Activated naive CD8-positive, alpha-beta T cell treated with anti-CD3 and anti-CD28 coated beads for 36 hours (primary cell): Measurements from ENCODE around the gene ANKH. TPM values are rescaled to one million over a fixed set of nuclear protein-coding genes. Genes with fewer than 3 reads are reported as not detected.

Experiments used
- DNase-seq: peaks from one replicate; pipeline ENCODE4 v3.0.0; 2021
- H3K27ac Mint-ChIP-seq: one replicate; pipeline ENCODE4 v1.8.0; 2022; ENCODE audit warnings: mild to moderate bottlenecking, moderate library complexity, mixed read lengths
- H3K27me3 Mint-ChIP-seq: one replicate; pipeline ENCODE4 v1.8.0; 2022; ENCODE audit warnings: mild to moderate bottlenecking, mixed read lengths
- H3K36me3 Mint-ChIP-seq: one replicate; pipeline ENCODE4 v1.8.0; 2021; ENCODE audit warnings: mild to moderate bottlenecking, mixed read lengths
- H3K4me1 Mint-ChIP-seq: one replicate; pipeline ENCODE4 v1.8.0; 2021; ENCODE audit warnings: mixed read lengths
- H3K4me3 Mint-ChIP-seq: one replicate; pipeline ENCODE4 v1.8.0; 2022; ENCODE audit warnings: mild to moderate bottlenecking, moderate library complexity, mixed read lengths
- H3K9me3 Mint-ChIP-seq: one replicate; pipeline ENCODE4 v1.8.0; 2022; ENCODE audit warnings: mixed read lengths
- total RNA-seq, 2 experiments: library from RNA; stranded (reverse); gene quantifications; one replicate each; pipeline ENCODE4 v1.2.3, GENCODE V29; 2021

ANKH gene
- total RNA-seq, 2 experiments from 2014 or later, result 82.5 to 84.6 TPM

DNA sequence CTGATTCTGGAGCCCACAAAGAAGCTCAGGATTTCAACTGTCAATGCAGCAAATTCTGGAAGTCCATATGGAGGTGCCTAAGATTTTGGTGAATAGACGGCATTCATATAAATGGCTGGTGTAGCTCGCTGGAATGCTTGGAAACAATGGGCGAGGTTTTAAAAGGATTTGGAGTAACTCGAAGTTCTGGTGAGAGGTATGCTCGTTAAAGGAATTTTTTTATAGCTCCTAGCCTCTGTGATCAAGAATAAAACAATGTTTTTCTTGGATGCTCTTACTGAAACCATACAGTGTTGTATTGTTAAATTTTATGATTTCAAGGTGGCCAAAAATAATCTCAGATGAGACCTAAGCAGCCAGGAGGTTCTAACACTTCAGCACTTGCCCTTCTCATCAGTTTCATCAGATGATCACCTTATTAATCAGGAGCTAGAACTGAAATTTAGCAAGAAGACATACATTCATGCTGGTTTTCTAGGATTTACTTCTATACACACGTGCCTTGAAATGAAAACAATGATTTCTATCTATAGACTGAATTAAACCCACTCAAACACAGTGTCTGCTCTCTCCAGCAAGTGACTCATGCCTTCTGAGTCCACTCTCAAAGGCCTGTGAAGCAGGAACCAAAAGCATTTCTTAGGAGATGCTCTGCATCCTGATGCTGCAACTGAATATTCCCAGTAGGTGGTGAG, 127.8 kb downstream of the ANKH start:
- Mint-ChIP-seq H3K27ac (no peak overlapping the region), H3K4me3 (no peak overlapping the region), H3K27me3 (no peaks in the 10 kb centered on the region)

GRCh38 chr5:14742498-14742897, 129.1 kb downstream of the ANKH start:
- Mint-ChIP-seq H3K4me3 (no peak overlapping the region), H3K27ac (peak overlapping the region; percentile 74), H3K4me1 (peaks cover 29% of the 10 kb centered on the region), H3K27me3 (no peaks in the 10 kb centered on the region), H3K36me3 (peaks cover 36% of the 10 kb centered on the region), H3K9me3 (no peaks in the 10 kb centered on the region)
- DNase-seq, result no peak

More for the DNA sequence above, 127.8 kb downstream of the ANKH start:
- Mint-ChIP-seq H3K4me1 (peaks cover 29% of the 10 kb centered on the region), H3K9me3 (no peaks in the 10 kb centered on the region), H3K36me3 (peaks cover 36% of the 10 kb centered on the region)
- DNase-seq, result no peak

GRCh38 chr5:14741801-14742440, 129.7 kb downstream of the ANKH start:
- H3K27ac Mint-ChIP-seq, result peak overlapping the region; percentile 74
- no peak overlapping the region for H3K4me3 Mint-ChIP-seq
- H3K9me3 Mint-ChIP-seq, result no peaks in the 10 kb centered on the region
- H3K36me3 Mint-ChIP-seq, result peaks cover 36% of the 10 kb centered on the region
- H3K4me1 Mint-ChIP-seq, result peaks cover 29% of the 10 kb centered on the region
- no peaks in the 10 kb centered on the region for H3K27me3 Mint-ChIP-seq
- DNase-seq, result no peak

- Mint-ChIP-seq H3K4me3 (no peak overlapping the region), H3K27ac (no peak overlapping the region), H3K27me3 (no peaks in the 10 kb centered on the region), H3K36me3 (peaks cover 30% of the 10 kb centered on the region), H3K4me1 (peaks cover 27% of the 10 kb centered on the region), H3K9me3 (no peaks in the 10 kb centered on the region)
- DNase-seq, result no peak
These were observed 130.4 kb downstream of the ANKH start for GRCh38 chr5:14741131-14741530.

- DNase-seq, result no peak
- no peaks in the 10 kb centered on the region for H3K9me3 Mint-ChIP-seq
- H3K4me3 Mint-ChIP-seq, result no peak overlapping the region
- H3K4me1 Mint-ChIP-seq, result peaks cover 20% of the 10 kb centered on the region
- H3K36me3 Mint-ChIP-seq, result peaks cover 21% of the 10 kb centered on the region
- no peaks in the 10 kb centered on the region for H3K27me3 Mint-ChIP-seq
- H3K27ac Mint-ChIP-seq, result no peak overlapping the region
These were observed 131.6 kb downstream of the ANKH start for GRCh38 chr5:14739981-14740380.

- Mint-ChIP-seq H3K27ac (no peak overlapping the region), H3K4me1 (peaks cover 20% of the 10 kb centered on the region), H3K36me3 (peaks cover 20% of the 10 kb centered on the region), H3K27me3 (no peaks in the 10 kb centered on the region), H3K4me3 (no peak overlapping the region), H3K9me3 (no peaks in the 10 kb centered on the region)
- no peak for DNase-seq
These were observed 132.0 kb downstream of the ANKH start for GRCh38 chr5:14739538-14739937.

GRCh38 chr5:14738050-14738449, 133.5 kb downstream of the ANKH start:
- H3K4me3 Mint-ChIP-seq, result no peak overlapping the region
- no peak for DNase-seq
- no peak overlapping the region for H3K27ac Mint-ChIP-seq
- H3K36me3 Mint-ChIP-seq, result peaks cover 15% of the 10 kb centered on the region
- H3K9me3 Mint-ChIP-seq, result no peaks in the 10 kb centered on the region
- no peaks in the 10 kb centered on the region for H3K27me3 Mint-ChIP-seq
- H3K4me1 Mint-ChIP-seq, result peaks cover 15% of the 10 kb centered on the region

- H3K4me3 Mint-ChIP-seq, result no peak overlapping the region
- H3K27ac Mint-ChIP-seq, result no peak overlapping the region
- H3K4me1 Mint-ChIP-seq, result peaks cover 7% of the 10 kb centered on the region
- DNase-seq, result no peak
- no peaks in the 10 kb centered on the region for H3K27me3 Mint-ChIP-seq
- peaks cover 9% of the 10 kb centered on the region for H3K36me3 Mint-ChIP-seq
- no peaks in the 10 kb centered on the region for H3K9me3 Mint-ChIP-seq
These were observed 134.3 kb downstream of the ANKH start for GRCh38 chr5:14737291-14737690.

- Mint-ChIP-seq H3K36me3 (peaks cover 4% of the 10 kb centered on the region), H3K4me3 (no peak overlapping the region), H3K27ac (no peak overlapping the region), H3K9me3 (no peaks in the 10 kb centered on the region), H3K4me1 (no peaks in the 10 kb centered on the region), H3K27me3 (no peaks in the 10 kb centered on the region)
- no peak for DNase-seq
These were observed 135.6 kb downstream of the ANKH start for GRCh38 chr5:14735944-14736343.

DNA sequence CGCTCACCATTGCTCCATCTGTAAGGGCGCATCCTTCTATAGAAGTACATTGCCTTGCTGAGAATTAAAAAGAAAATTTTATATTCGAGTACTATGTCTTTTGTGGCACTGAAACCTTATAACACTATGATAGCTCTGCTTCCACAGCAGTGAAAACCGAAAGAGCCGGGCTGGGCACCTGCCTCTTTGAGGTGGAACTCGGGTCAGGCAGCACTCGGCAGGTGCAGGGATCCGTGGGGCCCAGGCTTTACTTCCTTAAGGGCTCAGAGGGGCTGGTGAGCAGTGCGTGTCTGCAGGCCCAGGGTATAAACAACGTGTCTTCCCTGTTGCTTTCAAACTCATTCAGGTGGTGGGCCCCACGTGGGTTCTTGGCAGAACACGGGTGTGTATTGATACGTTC, 137.2 kb downstream of the ANKH start:
- Mint-ChIP-seq H3K27me3 (no peaks in the 10 kb centered on the region), H3K9me3 (no peaks in the 10 kb centered on the region), H3K4me3 (no peak overlapping the region), H3K27ac (no peak overlapping the region), H3K4me1 (no peaks in the 10 kb centered on the region), H3K36me3 (peaks cover 4% of the 10 kb centered on the region)
- no peak for DNase-seq

GRCh38 chr5:14733661-14734060, 137.9 kb downstream of the ANKH start:
- Mint-ChIP-seq H3K4me3 (no peak overlapping the region), H3K27me3 (no peaks in the 10 kb centered on the region), H3K27ac (no peak overlapping the region), H3K4me1 (no peaks in the 10 kb centered on the region), H3K9me3 (no peaks in the 10 kb centered on the region), H3K36me3 (peaks cover 4% of the 10 kb centered on the region)
- no peak for DNase-seq

GRCh38 chr5:14732991-14733390, 138.6 kb downstream of the ANKH start:
- DNase-seq, result no peak
- no peaks in the 10 kb centered on the region for H3K9me3 Mint-ChIP-seq
- no peaks in the 10 kb centered on the region for H3K27me3 Mint-ChIP-seq
- peaks cover 4% of the 10 kb centered on the region for H3K36me3 Mint-ChIP-seq
- H3K4me3 Mint-ChIP-seq, result no peak overlapping the region
- no peaks in the 10 kb centered on the region for H3K4me1 Mint-ChIP-seq
- H3K27ac Mint-ChIP-seq, result no peak overlapping the region

- H3K4me3 Mint-ChIP-seq, result no peak overlapping the region
- no peaks in the 10 kb centered on the region for H3K9me3 Mint-ChIP-seq
- peaks cover 10% of the 10 kb centered on the region for H3K36me3 Mint-ChIP-seq
- peaks cover 2% of the 10 kb centered on the region for H3K4me1 Mint-ChIP-seq
- H3K27ac Mint-ChIP-seq, result no peak overlapping the region
- no peak for DNase-seq
- H3K27me3 Mint-ChIP-seq, result no peaks in the 10 kb centered on the region
These were observed 140.7 kb downstream of the ANKH start for GRCh38 chr5:14730881-14731280.

DNA sequence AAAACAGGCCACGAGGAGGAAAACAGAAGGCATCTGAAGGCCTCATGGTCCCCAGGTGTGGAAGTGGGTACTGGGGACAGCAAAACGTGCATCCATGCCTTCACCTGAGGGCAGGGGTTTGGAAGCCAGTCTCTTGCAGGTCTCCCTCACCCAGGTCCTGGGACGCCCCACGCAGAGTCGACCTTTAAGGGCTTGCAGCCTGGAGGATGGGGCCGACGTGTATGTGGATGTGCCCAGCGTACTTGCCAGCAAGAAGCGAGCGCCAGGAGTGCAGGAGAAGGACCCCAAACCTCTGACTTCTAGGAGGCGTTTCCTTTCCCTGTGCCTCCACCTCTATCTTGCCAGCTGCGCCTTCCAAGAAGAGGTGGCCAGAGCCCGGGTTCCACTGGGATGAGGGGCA, 141.1 kb downstream of the ANKH start:
- no peak for DNase-seq

GRCh38 chr5:14729448-14730385, 141.9 kb downstream of the ANKH start:
- Mint-ChIP-seq H3K9me3 (no peaks in the 10 kb centered on the region), H3K4me1 (peaks cover 2% of the 10 kb centered on the region), H3K27ac (no peak overlapping the region), H3K27me3 (no peaks in the 10 kb centered on the region), H3K4me3 (no peak overlapping the region), H3K36me3 (peaks cover 18% of the 10 kb centered on the region)
- no peak for DNase-seq

More for the DNA sequence above, 141.1 kb downstream of the ANKH start:
- Mint-ChIP-seq H3K36me3 (peaks cover 13% of the 10 kb centered on the region), H3K27ac (no peak overlapping the region), H3K4me1 (peaks cover 2% of the 10 kb centered on the region), H3K9me3 (no peaks in the 10 kb centered on the region), H3K27me3 (no peaks in the 10 kb centered on the region), H3K4me3 (no peak overlapping the region)
